KMS-11 (cell line): ENCODE results near the gene FBH1.
"Not testable (repeated sequence)": the region's sequence is repeated elsewhere in the genome, so short reads cannot be mapped to it uniquely, and the experiment has no call there.

Experiments used
- H2AFZ ChIP-seq: fragments of 200-600 bp; sonication (generic); 2 replicates; pipeline ENCODE4 v1.6.1; 2016; ENCODE audit warnings: antibody characterized with exemption, mixed run types, low read depth
- H3K27ac ChIP-seq: fragments of 200-600 bp; sonication (generic); 2 replicates; pipeline ENCODE4 v1.6.1; 2016; ENCODE audit warnings: mild to moderate bottlenecking, mixed run types
- H3K27me3 ChIP-seq: fragments of 200-600 bp; sonication (generic); 2 replicates; pipeline ENCODE4 v1.6.1; 2017; ENCODE audit warnings: mild to moderate bottlenecking, low read depth, mixed run types, moderate library complexity; ENCODE audit not compliant: insufficient read depth
- H3K36me3 ChIP-seq: fragments of 200-600 bp; sonication (generic); 2 replicates; pipeline ENCODE4 v1.6.1; 2017; ENCODE audit warnings: mild to moderate bottlenecking, mixed run types; ENCODE audit not compliant: insufficient read depth
- H3K4me1 ChIP-seq: fragments of 200-600 bp; sonication (generic); 2 replicates; pipeline ENCODE4 v1.6.1; 2016; ENCODE audit warnings: mild to moderate bottlenecking, low read depth, mixed run types; ENCODE audit not compliant: poor library complexity, severe bottlenecking
- H3K4me2 ChIP-seq: fragments of 200-600 bp; sonication (generic); 2 replicates; pipeline ENCODE4 v1.7.0; 2016; ENCODE audit warnings: mild to moderate bottlenecking, mixed run types
- H3K4me3 ChIP-seq: fragments of 200-600 bp; sonication (generic); IDR thresholded peaks from 2 replicates; pipeline ENCODE4 v1.6.1; 2017; ENCODE audit warnings: low read depth, low read length, mixed read lengths; ENCODE audit not compliant: insufficient read depth
- H3K79me2 ChIP-seq: fragments of 200-600 bp; sonication (generic); 2 replicates; pipeline ENCODE4 v1.6.1; 2016; ENCODE audit warnings: low read depth, mixed run types; ENCODE audit not compliant: insufficient read depth
- H3K9ac ChIP-seq: fragments of 200-600 bp; sonication (generic); 2 replicates; pipeline ENCODE4 v1.6.1; 2016; ENCODE audit warnings: mild to moderate bottlenecking, mixed run types
- H4K20me1 ChIP-seq: fragments of 200-600 bp; sonication (generic); 2 replicates; pipeline ENCODE4 v1.6.1; 2016; ENCODE audit warnings: mild to moderate bottlenecking, mixed run types; ENCODE audit not compliant: insufficient read depth
- CTCF ChIP-seq: fragments of 200-600 bp; sonication (generic); conservative IDR thresholded peaks from 2 replicates; pipeline ENCODE4 v1.6.1; 2017; ENCODE audit warnings: low read depth, mild to moderate bottlenecking, antibody characterized with exemption, low read length, moderate library complexity, mixed read lengths

Gene FBH1

GRCh38 chr10:5959142-5959541, 69.1 kb downstream of the FBH1 start:
- H3K4me2 ChIP-seq, result no peak overlapping the region
- no peaks in the 10 kb centered on the region; the same call in 1 of the 2 replicates for H3K36me3 ChIP-seq
- TF ChIP-seq CTCF, result no peak
- H3K79me2 ChIP-seq, result no peaks in the 10 kb centered on the region
- no peak overlapping the region for H3K27ac ChIP-seq
- peaks cover 17% of the 10 kb centered on the region for H3K4me1 ChIP-seq
- H4K20me1 ChIP-seq, result no peaks in the 10 kb centered on the region
- no peaks in the 10 kb centered on the region for H3K27me3 ChIP-seq
- H3K9ac ChIP-seq, result no peak overlapping the region
- H2AFZ ChIP-seq, result no peak overlapping the region
- no peak overlapping the region for H3K4me3 ChIP-seq

GRCh38 chr10:5959581-5960069, 69.6 kb downstream of the FBH1 start:
- peaks cover 14% of the 10 kb centered on the region for H3K4me1 ChIP-seq
- no peak for TF ChIP-seq CTCF
- no peak overlapping the region for H3K9ac ChIP-seq
- no peaks in the 10 kb centered on the region; the same call in 1 of the 2 replicates for H3K36me3 ChIP-seq
- H3K4me3 ChIP-seq, result no peak overlapping the region
- H3K4me2 ChIP-seq, result no peak overlapping the region
- no peaks in the 10 kb centered on the region for H4K20me1 ChIP-seq
- no peak overlapping the region for H3K27ac ChIP-seq
- H2AFZ ChIP-seq, result no peak overlapping the region
- H3K27me3 ChIP-seq, result no peaks in the 10 kb centered on the region
- H3K79me2 ChIP-seq, result no peaks in the 10 kb centered on the region

- Histone ChIP-seq H4K20me1 (no peaks in the 10 kb centered on the region), H3K27me3 (no peaks in the 10 kb centered on the region), H3K9ac (no peak overlapping the region), H3K27ac (no peak overlapping the region), H3K4me1 (peaks cover 12% of the 10 kb centered on the region), H3K36me3 (no peaks in the 10 kb centered on the region; the same call in 1 of the 2 replicates), H3K4me2 (no peak overlapping the region), H3K79me2 (no peaks in the 10 kb centered on the region), H3K4me3 (no peak overlapping the region), H2AFZ (no peak overlapping the region)
- TF ChIP-seq CTCF, result no peak
Measured at GRCh38 chr10:5960070-5960972, 70.3 kb downstream of the FBH1 start.

GRCh38 chr10:5960973-5961275, 70.9 kb downstream of the FBH1 start:
- H3K27ac ChIP-seq, H3K79me2 ChIP-seq, H3K9ac ChIP-seq, H3K36me3 ChIP-seq, H2AFZ ChIP-seq, H4K20me1 ChIP-seq, H3K27me3 ChIP-seq, H3K4me2 ChIP-seq, H3K4me3 ChIP-seq: not testable (repeated sequence)
- peaks cover 12% of the 10 kb centered on the region for H3K4me1 ChIP-seq

GRCh38 chr10:5961405-5962100, 71.5 kb downstream of the FBH1 start:
- H3K27me3 ChIP-seq, result no peaks in the 10 kb centered on the region
- no peak for TF ChIP-seq CTCF
- H3K79me2 ChIP-seq, result no peaks in the 10 kb centered on the region; the same call in 1 of the 2 replicates
- no peak overlapping the region for H3K4me3 ChIP-seq
- no peak overlapping the region for H2AFZ ChIP-seq
- H3K9ac ChIP-seq, result no peak overlapping the region
- no peak overlapping the region for H3K4me2 ChIP-seq
- H3K4me1 ChIP-seq, result peaks cover 12% of the 10 kb centered on the region
- no peaks in the 10 kb centered on the region for H4K20me1 ChIP-seq
- no peaks in the 10 kb centered on the region; the same call in 1 of the 2 replicates for H3K36me3 ChIP-seq
- no peak overlapping the region for H3K27ac ChIP-seq

- H3K27ac ChIP-seq, H3K9ac ChIP-seq, H3K27me3 ChIP-seq, H3K36me3 ChIP-seq, H3K79me2 ChIP-seq, H3K4me2 ChIP-seq, H4K20me1 ChIP-seq, H2AFZ ChIP-seq, H3K4me3 ChIP-seq: not testable (repeated sequence)
- peaks cover 12% of the 10 kb centered on the region for H3K4me1 ChIP-seq
Measured at GRCh38 chr10:5962358-5962940, 72.4 kb downstream of the FBH1 start.
